ENCODE measurements around the gene PIMREG.

The PIMREG gene

DNA sequence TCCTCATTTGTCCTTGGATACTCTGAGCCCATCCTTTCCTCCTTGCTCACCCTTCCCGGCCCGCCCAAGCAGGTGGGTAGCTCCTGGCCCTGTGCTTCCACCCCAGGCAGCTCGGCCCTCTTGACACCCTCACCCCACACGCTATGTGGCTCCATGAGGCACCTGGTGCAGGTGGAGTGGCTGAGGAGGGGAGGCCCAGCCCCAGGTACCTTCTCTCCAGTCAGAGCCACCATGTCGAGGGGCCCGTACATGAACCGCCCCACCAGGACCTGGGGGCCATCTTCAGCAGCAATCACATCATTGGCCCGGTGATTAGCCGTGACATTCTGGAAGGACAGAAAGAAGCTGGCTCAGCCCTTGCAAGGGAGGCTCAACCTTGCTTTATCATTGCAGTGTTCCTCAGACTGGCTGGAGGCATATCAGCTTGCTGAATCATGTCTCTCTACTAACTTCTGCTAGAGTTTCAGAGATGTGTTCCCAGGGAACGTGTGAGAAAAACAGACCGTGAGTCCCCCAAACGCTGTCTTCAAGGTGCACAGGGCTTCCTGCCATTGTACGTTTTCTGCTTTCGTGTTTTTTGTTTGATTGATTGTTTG, 20.3 kb downstream of the PIMREG start:
- no peaks in the 10 kb centered on the region for H3K36me3 ChIP-seq
- DNase-seq, result no peak
- no peaks in the 10 kb centered on the region for H3K9me3 ChIP-seq (ENCODE audit: severe bottlenecking)
- TF ChIP-seq, protein P1, sequence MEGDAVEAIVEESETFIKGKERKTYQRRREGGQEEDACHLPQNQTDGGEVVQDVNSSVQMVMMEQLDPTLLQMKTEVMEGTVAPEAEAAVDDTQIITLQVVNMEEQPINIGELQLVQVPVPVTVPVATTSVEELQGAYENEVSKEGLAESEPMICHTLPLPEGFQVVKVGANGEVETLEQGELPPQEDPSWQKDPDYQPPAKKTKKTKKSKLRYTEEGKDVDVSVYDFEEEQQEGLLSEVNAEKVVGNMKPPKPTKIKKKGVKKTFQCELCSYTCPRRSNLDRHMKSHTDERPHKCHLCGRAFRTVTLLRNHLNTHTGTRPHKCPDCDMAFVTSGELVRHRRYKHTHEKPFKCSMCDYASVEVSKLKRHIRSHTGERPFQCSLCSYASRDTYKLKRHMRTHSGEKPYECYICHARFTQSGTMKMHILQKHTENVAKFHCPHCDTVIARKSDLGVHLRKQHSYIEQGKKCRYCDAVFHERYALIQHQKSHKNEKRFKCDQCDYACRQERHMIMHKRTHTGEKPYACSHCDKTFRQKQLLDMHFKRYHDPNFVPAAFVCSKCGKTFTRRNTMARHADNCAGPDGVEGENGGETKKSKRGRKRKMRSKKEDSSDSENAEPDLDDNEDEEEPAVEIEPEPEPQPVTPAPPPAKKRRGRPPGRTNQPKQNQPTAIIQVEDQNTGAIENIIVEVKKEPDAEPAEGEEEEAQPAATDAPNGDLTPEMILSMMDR (IDR thresholded peaks at IDR 0.05; ENCODE audit: low read depth, low read length), result no peak
- H3K27ac ChIP-seq, result no peak overlapping the region
- no peaks in the 10 kb centered on the region for H3K27me3 ChIP-seq (ENCODE audit: insufficient read depth, low read depth, severe bottlenecking)
- no peak overlapping the region for H3K4me3 ChIP-seq (ENCODE audit: low read depth, low read length)

- no peak for DNase-seq
- Histone ChIP-seq H3K27ac (no peak overlapping the region), H3K27me3 (ENCODE audit: insufficient read depth, low read depth, severe bottlenecking) (no peaks in the 10 kb centered on the region), H3K36me3 (no peaks in the 10 kb centered on the region), H3K4me3 (ENCODE audit: low read depth, low read length) (no peak overlapping the region), H3K9me3 (ENCODE audit: severe bottlenecking) (no peaks in the 10 kb centered on the region)
- TF ChIP-seq, protein P1 (IDR thresholded peaks at IDR 0.05; ENCODE audit: low read depth, low read length), result no peak
Observed at GRCh38 chr17:6465206-6466003, 21.1 kb downstream of the PIMREG start.

- no peaks in the 10 kb centered on the region for H3K27me3 ChIP-seq (ENCODE audit: insufficient read depth, low read depth, severe bottlenecking)
- H3K9me3 ChIP-seq (ENCODE audit: severe bottlenecking), result no peaks in the 10 kb centered on the region
- no peak overlapping the region for H3K27ac ChIP-seq
- TF ChIP-seq, protein P1 (IDR thresholded peaks at IDR 0.05; ENCODE audit: low read depth, low read length), result no peak
- no peak for DNase-seq
- H3K4me3 ChIP-seq (ENCODE audit: low read depth, low read length), result no peak overlapping the region
- no peaks in the 10 kb centered on the region for H3K36me3 ChIP-seq
Observed at GRCh38 chr17:6467567-6467966, 23.3 kb downstream of the PIMREG start.

GRCh38 chr17:6468051-6468790, 24.0 kb downstream of the PIMREG start:
- TF ChIP-seq, protein P1 (IDR thresholded peaks at IDR 0.05; ENCODE audit: low read depth, low read length), result no peak
- DNase-seq, result no peak
- no peak overlapping the region for H3K4me3 ChIP-seq (ENCODE audit: low read depth, low read length)
- no peaks in the 10 kb centered on the region for H3K36me3 ChIP-seq
- H3K27ac ChIP-seq, result no peak overlapping the region
- no peaks in the 10 kb centered on the region for H3K9me3 ChIP-seq (ENCODE audit: severe bottlenecking)
- H3K27me3 ChIP-seq (ENCODE audit: insufficient read depth, low read depth, severe bottlenecking), result no peaks in the 10 kb centered on the region

GRCh38 chr17:6470146-6470718, 26.0 kb downstream of the PIMREG start:
- H3K9me3 ChIP-seq (ENCODE audit: severe bottlenecking), result no peaks in the 10 kb centered on the region
- H3K4me3 ChIP-seq (ENCODE audit: low read depth, low read length), result no peak overlapping the region

More at GRCh38 chr17:6470146-6470718, 26.0 kb downstream of the PIMREG start:
- DNase-seq, result no peak
- H3K36me3 ChIP-seq, result no peaks in the 10 kb centered on the region
- no peaks in the 10 kb centered on the region for H3K27me3 ChIP-seq (ENCODE audit: insufficient read depth, low read depth, severe bottlenecking)
- H3K27ac ChIP-seq, result no peak overlapping the region
- TF ChIP-seq, protein P1 (IDR thresholded peaks at IDR 0.05; ENCODE audit: low read depth, low read length), result no peak

Data from WERI-Rb-1 (cell line).